DOHH2 (cell line): ENCODE measurements around the gene AKT2.

ENCODE experiments used
- CTCF ChIP-seq: fragments of 200-600 bp; sonication (generic); IDR thresholded peaks from one replicate; pipeline ENCODE4 v1.5.1; 2014; ENCODE audit warnings: antibody characterized with exemption, mild to moderate bottlenecking, low read depth, low read length; ENCODE audit not compliant: poor library complexity, severe bottlenecking
- EZH2phosphoT487 ChIP-seq: fragments of 200-600 bp; sonication (generic); IDR thresholded peaks from 2 replicates; pipeline ENCODE4 v1.6.1; 2017; ENCODE audit warnings: borderline replicate concordance, mild to moderate bottlenecking, antibody characterized with exemption, low read length, moderate library complexity, mixed read lengths

GRCh38 chr19:40274585-40275544 is 10.3 kb downstream of the AKT2 start:
- TF ChIP-seq CTCF (no peak), EZH2phosphoT487 (no peak)
